Mesendoderm (in vitro differentiated cells): ENCODE data around the gene GRAMD2B.
"Not testable (repeated sequence)": the region's sequence is repeated elsewhere in the genome, so short reads cannot be mapped to it uniquely, and the experiment has no call there.

Experiments used
- DNase-seq: peaks from one replicate; pipeline ENCODE4 v3.0.0; 2013
- H2AK5ac ChIP-seq: 2 replicates; pipeline ENCODE4 v1.6.1; 2013; ENCODE audit warnings: low read length, inconsistent platforms
- H2BK120ac ChIP-seq: 2 replicates; pipeline ENCODE4 v1.6.1; 2013; ENCODE audit warnings: low read depth, mild to moderate bottlenecking, low read length, moderate library complexity, mixed read lengths
- H2BK15ac ChIP-seq: replicated peaks from 2 replicates; pipeline ENCODE4 v1.6.1; 2013; ENCODE audit warnings: low read depth, mild to moderate bottlenecking, moderate library complexity
- H2BK5ac ChIP-seq: 2 replicates; pipeline ENCODE4 v1.6.1; 2013; ENCODE audit warnings: low read length, inconsistent platforms
- H3K18ac ChIP-seq: 2 replicates; pipeline ENCODE4 v1.6.1; 2013; ENCODE audit warnings: mild to moderate bottlenecking, low read length, mixed read lengths
- H3K23ac ChIP-seq: one replicate; pipeline ENCODE4 v1.6.1; 2013; ENCODE audit warnings: low read length
- H3K27ac ChIP-seq: 2 replicates; pipeline ENCODE4 v1.5.1; 2013; ENCODE audit warnings: low read depth, mild to moderate bottlenecking, inconsistent platforms, low read length, moderate library complexity
- H3K27me3 ChIP-seq: 2 replicates; pipeline ENCODE4 v1.6.1; 2013; ENCODE audit warnings: low read length, control low read depth, mild to moderate bottlenecking, inconsistent platforms; ENCODE audit not compliant: insufficient read depth, poor library complexity
- H3K36me3 ChIP-seq: 2 replicates; pipeline ENCODE4 v1.6.1; 2013; ENCODE audit warnings: low read length, inconsistent platforms; ENCODE audit not compliant: control insufficient read depth, insufficient read depth
- H3K4ac ChIP-seq: one replicate; pipeline ENCODE4 v1.6.1; 2013; ENCODE audit warnings: low read depth, mild to moderate bottlenecking, low read length, moderate library complexity
- H3K4me1 ChIP-seq: 2 replicates; pipeline ENCODE4 v1.6.1; 2013; ENCODE audit warnings: low read depth, low read length, inconsistent platforms; ENCODE audit not compliant: control insufficient read depth
- H3K4me2 ChIP-seq: 2 replicates; pipeline ENCODE4 v1.6.1; 2013; ENCODE audit warnings: low read length
- H3K4me3 ChIP-seq: 2 replicates; pipeline ENCODE4 v1.5.1; 2013; ENCODE audit warnings: mild to moderate bottlenecking, low read length
- H3K56ac ChIP-seq: one replicate; pipeline ENCODE4 v1.6.1; 2013; ENCODE audit warnings: low read length
- H3K79me1 ChIP-seq: 2 replicates; pipeline ENCODE4 v1.6.1; 2013; ENCODE audit warnings: low read length, inconsistent platforms
- H3K79me2 ChIP-seq: 2 replicates; pipeline ENCODE4 v1.6.1; 2013; ENCODE audit warnings: mild to moderate bottlenecking, low read length; ENCODE audit not compliant: control insufficient read depth, insufficient read depth
- H3K9ac ChIP-seq: 2 replicates; pipeline ENCODE4 v1.6.1; 2013; ENCODE audit warnings: low read length, inconsistent platforms
- H4K5ac ChIP-seq: one replicate; pipeline ENCODE4 v1.6.1; 2013; ENCODE audit warnings: low read length
- H4K8ac ChIP-seq: one replicate; pipeline ENCODE4 v1.6.1; 2013; ENCODE audit warnings: low read depth, mild to moderate bottlenecking, control low read depth, low read length, moderate library complexity
- WGBS: extraction: QIAGEN DNeasy Blood & Tissue Kit; methylation state at CpG from one replicate; pipeline ENCODE4 v1.1.7; 2013; ENCODE audit warnings: low lambda C conversion rate, missing lambda C conversion rate; ENCODE audit not compliant: insufficient coverage; ENCODE audit errors: extremely low coverage; 5-methylcytosine and 5-hydroxymethylcytosine counted together

Gene GRAMD2B

GRCh38 chr5:126394211-126394788 lies 28.9 kb upstream of the GRAMD2B start:
- no peak for DNase-seq
- WGBS, result no CpG with 5 or more reads among the region's 7 CpGs
- Histone ChIP-seq H4K8ac (no peak overlapping the region), H2AK5ac (no peak overlapping the region), H3K4ac (no peak overlapping the region), H3K79me2 (no peaks in the 10 kb centered on the region), H3K18ac (no peak overlapping the region), H2BK120ac (no peak overlapping the region), H3K36me3 (no peaks in the 10 kb centered on the region), H3K27me3 (no peaks in the 10 kb centered on the region), H2BK15ac (no peak overlapping the region), H3K56ac (no peak overlapping the region), H2BK5ac (no peak overlapping the region), H3K79me1 (no peaks in the 10 kb centered on the region), H3K4me3 (no peak overlapping the region), H3K9ac (no peak overlapping the region), H3K4me2 (no peak overlapping the region), H3K27ac (no peak overlapping the region), H3K23ac (no peak overlapping the region), H3K4me1 (no peaks in the 10 kb centered on the region), H4K5ac (no peak overlapping the region)

GRCh38 chr5:126395198-126395597 lies 28.0 kb upstream of the GRAMD2B start:
- H3K4me3 ChIP-seq, result no peak overlapping the region
- H4K8ac ChIP-seq, result no peak overlapping the region
- H2BK5ac ChIP-seq, result no peak overlapping the region
- H4K5ac ChIP-seq, result no peak overlapping the region
- no peaks in the 10 kb centered on the region for H3K79me1 ChIP-seq
- H3K18ac ChIP-seq, result no peak overlapping the region
- no peaks in the 10 kb centered on the region for H3K36me3 ChIP-seq
- no peak overlapping the region for H3K9ac ChIP-seq
- H3K27ac ChIP-seq, result no peak overlapping the region
- H2AK5ac ChIP-seq, result no peak overlapping the region
- H3K4me1 ChIP-seq, result no peaks in the 10 kb centered on the region
- peak; percentile 67 for DNase-seq
- no peak overlapping the region for H3K23ac ChIP-seq
- H3K79me2 ChIP-seq, result no peaks in the 10 kb centered on the region
- no peak overlapping the region for H3K4ac ChIP-seq
- no peak overlapping the region for H3K56ac ChIP-seq
- WGBS, result no CpG with 5 or more reads among the region's 2 CpGs
- no peak overlapping the region for H3K4me2 ChIP-seq
- H2BK120ac ChIP-seq, result no peak overlapping the region
- H2BK15ac ChIP-seq, result no peak overlapping the region
- no peaks in the 10 kb centered on the region for H3K27me3 ChIP-seq

- no peak for DNase-seq
- no peaks in the 10 kb centered on the region for H3K4me1 ChIP-seq
- no peak overlapping the region for H3K27ac ChIP-seq
- H4K8ac ChIP-seq, result no peak overlapping the region
- H2BK15ac ChIP-seq, result no peak overlapping the region
- H2BK5ac ChIP-seq, result no peak overlapping the region
- no CpG with 5 or more reads among the region's 4 CpGs for WGBS
- H3K23ac ChIP-seq, result no peak overlapping the region
- no peak overlapping the region for H3K56ac ChIP-seq
- no peaks in the 10 kb centered on the region for H3K27me3 ChIP-seq
- H3K4me3 ChIP-seq, result no peak overlapping the region
- H3K4ac ChIP-seq, result no peak overlapping the region
- H3K4me2 ChIP-seq, result no peak overlapping the region
- H3K9ac ChIP-seq, result no peak overlapping the region
- no peak overlapping the region for H4K5ac ChIP-seq
- H2BK120ac ChIP-seq, result no peak overlapping the region
- no peak overlapping the region for H2AK5ac ChIP-seq
- no peaks in the 10 kb centered on the region for H3K36me3 ChIP-seq
- H3K18ac ChIP-seq, result no peak overlapping the region
- no peaks in the 10 kb centered on the region for H3K79me1 ChIP-seq
- no peaks in the 10 kb centered on the region for H3K79me2 ChIP-seq
Measured at GRCh38 chr5:126395605-126396004, 27.6 kb upstream of the GRAMD2B start.

- not testable (repeated sequence) for H2BK15ac ChIP-seq, H3K56ac ChIP-seq, DNase-seq, H3K4me3 ChIP-seq, H3K4ac ChIP-seq, H3K79me2 ChIP-seq, H3K4me1 ChIP-seq, H3K27ac ChIP-seq, H3K9ac ChIP-seq, H4K8ac ChIP-seq, H2AK5ac ChIP-seq, H2BK5ac ChIP-seq, H3K79me1 ChIP-seq, H3K36me3 ChIP-seq, H4K5ac ChIP-seq, H3K23ac ChIP-seq, H3K18ac ChIP-seq, H3K4me2 ChIP-seq, H3K27me3 ChIP-seq, H2BK120ac ChIP-seq
- WGBS, result no CpG with 5 or more reads among the region's 1 CpG
Measured at GRCh38 chr5:126396721-126397120, 26.5 kb upstream of the GRAMD2B start.

GRCh38 chr5:126398791-126399190 lies 24.4 kb upstream of the GRAMD2B start:
- Histone ChIP-seq H3K27ac (no peak overlapping the region), H2BK120ac (no peak overlapping the region), H3K79me1 (no peaks in the 10 kb centered on the region), H3K27me3 (no peaks in the 10 kb centered on the region), H3K36me3 (no peaks in the 10 kb centered on the region), H3K56ac (no peak overlapping the region), H2AK5ac (no peak overlapping the region), H3K9ac (no peak overlapping the region), H3K18ac (no peak overlapping the region), H4K8ac (no peak overlapping the region), H3K23ac (no peak overlapping the region), H3K4me1 (no peaks in the 10 kb centered on the region), H2BK5ac (no peak overlapping the region), H3K4ac (no peak overlapping the region), H3K4me3 (no peak overlapping the region), H3K79me2 (no peaks in the 10 kb centered on the region), H2BK15ac (no peak overlapping the region), H3K4me2 (no peak overlapping the region), H4K5ac (no peak overlapping the region)
- no peak for DNase-seq

GRCh38 chr5:126400621-126401251 lies 22.5 kb upstream of the GRAMD2B start:
- H3K79me1 ChIP-seq, result no peaks in the 10 kb centered on the region
- H3K23ac ChIP-seq, result no peak overlapping the region
- no peak overlapping the region for H2BK15ac ChIP-seq
- no peak overlapping the region for H2BK120ac ChIP-seq
- WGBS, result no CpG with 5 or more reads among the region's 3 CpGs
- no peaks in the 10 kb centered on the region for H3K79me2 ChIP-seq
- H3K27me3 ChIP-seq, result no peaks in the 10 kb centered on the region
- H4K8ac ChIP-seq, result no peak overlapping the region
- H3K4ac ChIP-seq, result no peak overlapping the region
- H2AK5ac ChIP-seq, result no peak overlapping the region
- no peaks in the 10 kb centered on the region for H3K4me1 ChIP-seq
- H3K27ac ChIP-seq, result no peak overlapping the region
- H3K9ac ChIP-seq, result no peak overlapping the region
- no peak overlapping the region for H3K56ac ChIP-seq
- no peak overlapping the region for H2BK5ac ChIP-seq
- H3K36me3 ChIP-seq, result no peaks in the 10 kb centered on the region
- H3K4me2 ChIP-seq, result no peak overlapping the region
- no peak overlapping the region for H4K5ac ChIP-seq
- H3K18ac ChIP-seq, result no peak overlapping the region
- no peak for DNase-seq
- no peak overlapping the region for H3K4me3 ChIP-seq
